GM19397 (cell line): ENCODE data around the gene KCNH6.

Experiments
- ATAC-seq: cut with Tn5 transposase; IDR thresholded peaks from one replicate; pipeline ENCODE4 v1.9.1; 2021; ENCODE audit warnings: mild to moderate bottlenecking, moderate library complexity; ENCODE audit not compliant: unreplicated experiment

The KCNH6 gene

GRCh38 chr17:63487014-63487339 is 36.2 kb upstream of the KCNH6 start:
- no peak for ATAC-seq

DNA sequence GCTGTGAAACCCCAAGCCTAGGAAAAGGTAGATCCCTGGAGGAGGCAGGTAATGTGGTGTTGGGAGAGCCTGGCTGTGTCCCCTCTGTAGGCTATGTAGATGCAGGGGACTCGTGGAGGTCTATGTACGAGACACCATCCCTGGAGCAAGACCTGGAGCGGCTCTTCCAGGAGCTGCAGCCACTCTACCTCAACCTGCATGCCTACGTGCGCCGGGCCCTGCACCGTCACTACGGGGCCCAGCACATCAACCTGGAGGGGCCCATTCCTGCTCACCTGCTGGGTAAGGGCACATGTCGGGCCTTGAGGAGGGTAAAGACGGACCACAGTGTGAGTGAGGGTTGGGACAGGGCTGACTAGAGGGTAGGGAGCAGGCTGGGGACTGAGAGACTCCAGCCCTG is 34.3 kb upstream of the KCNH6 start:
- no peak for ATAC-seq

DNA sequence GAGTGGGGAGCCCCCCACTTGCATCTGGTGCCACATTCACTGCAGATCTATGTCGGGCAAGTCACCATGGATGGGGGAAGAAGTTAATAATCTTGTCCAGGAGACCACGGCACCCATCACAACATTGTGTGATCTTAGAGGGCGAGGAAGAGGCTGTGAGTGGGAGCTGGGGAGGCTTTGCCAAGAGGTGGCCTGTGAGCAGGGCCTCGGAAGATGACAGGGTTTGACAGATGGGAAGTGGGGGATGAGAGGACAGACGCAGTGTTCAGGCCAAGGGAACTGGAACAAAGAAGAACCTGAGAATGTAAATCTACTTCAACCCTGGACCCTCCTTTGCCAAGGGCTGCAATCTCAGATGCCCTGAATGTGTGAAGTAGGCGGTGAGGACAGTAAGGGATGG is 33.9 kb upstream of the KCNH6 start:
- no peak for ATAC-seq

- ATAC-seq, result no peak
These were observed 32.8 kb upstream of the KCNH6 start for GRCh38 chr17:63490329-63490728.

- no peak for ATAC-seq
These were observed 32.2 kb upstream of the KCNH6 start for GRCh38 chr17:63490858-63491400.

- no peak for ATAC-seq
These were observed 31.7 kb upstream of the KCNH6 start for GRCh38 chr17:63491413-63491812.

DNA sequence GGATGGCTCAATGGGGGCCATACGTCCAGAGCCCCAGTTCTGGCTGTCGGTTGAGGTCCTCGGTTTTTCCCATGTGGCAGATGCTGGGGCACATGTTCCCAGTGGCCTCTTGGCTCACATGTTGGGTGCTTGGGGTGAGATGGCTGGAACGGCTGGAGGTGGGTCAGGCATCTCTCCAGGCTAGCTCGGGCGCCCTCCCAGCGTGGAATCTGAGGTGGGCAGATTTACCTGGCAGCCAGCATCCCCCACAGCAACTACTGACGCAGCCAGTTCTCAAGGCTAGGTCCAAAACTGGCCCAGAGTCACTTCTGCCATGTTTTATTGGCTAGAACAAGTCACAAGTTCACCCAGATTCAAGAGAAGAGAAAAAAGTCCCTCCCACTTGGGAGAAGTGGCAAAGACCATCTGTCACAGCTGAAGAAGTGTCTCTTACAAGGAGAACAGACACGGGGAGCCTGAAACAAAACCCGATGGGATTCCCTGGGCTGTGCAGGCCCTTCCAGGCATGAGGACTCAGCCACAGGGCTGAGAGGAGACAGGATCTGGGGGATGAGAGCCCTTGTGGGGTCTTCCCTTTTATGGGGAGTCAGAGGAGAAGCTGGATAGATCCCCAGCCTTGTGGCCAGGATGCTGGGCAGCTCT is 31.1 kb upstream of the KCNH6 start:
- ATAC-seq, result no peak

- ATAC-seq, result no peak
These were observed 30.2 kb upstream of the KCNH6 start for GRCh38 chr17:63492940-63493339.

- ATAC-seq, result no peak
These were observed 29.7 kb upstream of the KCNH6 start for GRCh38 chr17:63493411-63493810.

DNA sequence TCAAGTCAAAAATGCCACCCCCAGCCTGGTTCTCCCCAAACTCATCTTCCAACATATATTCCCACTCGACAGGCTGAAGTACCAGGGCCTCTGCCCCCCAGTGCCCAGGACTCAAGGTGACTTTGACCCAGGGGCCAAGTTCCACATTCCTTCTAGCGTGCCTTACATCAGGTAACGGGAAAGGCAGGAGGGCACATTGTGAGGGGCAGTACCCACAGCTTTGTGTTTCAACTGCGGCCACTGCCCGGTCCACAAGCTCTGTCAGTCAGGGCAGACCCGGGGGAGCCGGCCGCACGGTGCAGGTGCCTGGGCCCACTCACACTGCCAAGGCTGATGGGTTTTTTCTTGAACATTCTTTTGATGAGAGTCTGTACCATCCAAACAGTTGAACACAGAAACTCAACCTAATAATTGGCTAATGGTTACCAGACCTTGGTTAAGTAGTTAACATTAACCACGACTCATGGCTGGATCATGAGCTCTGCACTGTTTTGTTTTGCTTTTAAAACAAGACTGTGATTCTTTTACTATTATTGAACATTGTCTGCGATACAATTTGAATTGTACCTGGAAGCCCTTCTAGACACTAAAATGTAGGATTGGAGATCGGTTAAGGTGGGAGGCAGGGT is 28.7 kb upstream of the KCNH6 start:
- ATAC-seq, result no peak

DNA sequence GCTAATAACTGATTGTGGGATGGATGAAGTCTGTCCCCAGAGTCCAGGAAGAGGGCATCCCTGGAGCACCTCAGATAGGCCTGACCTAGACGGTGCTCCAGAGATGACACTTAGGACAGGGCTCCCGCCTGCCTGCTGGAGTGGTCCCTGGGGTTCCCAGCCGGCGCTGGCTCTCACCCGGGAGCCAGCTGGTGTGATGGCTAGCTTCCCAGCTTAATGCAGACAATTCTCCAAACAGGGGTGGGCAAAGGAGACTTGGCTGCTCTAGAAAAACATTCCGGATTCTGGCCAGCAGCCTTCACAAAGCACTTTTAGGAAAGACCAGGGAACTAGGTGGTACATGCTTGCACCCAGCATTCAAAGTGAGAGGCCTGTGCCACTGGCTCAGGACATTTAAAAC is 27.7 kb upstream of the KCNH6 start:
- no peak for ATAC-seq

GRCh38 chr17:63496177-63496576 is 27.0 kb upstream of the KCNH6 start:
- ATAC-seq, result no peak

DNA sequence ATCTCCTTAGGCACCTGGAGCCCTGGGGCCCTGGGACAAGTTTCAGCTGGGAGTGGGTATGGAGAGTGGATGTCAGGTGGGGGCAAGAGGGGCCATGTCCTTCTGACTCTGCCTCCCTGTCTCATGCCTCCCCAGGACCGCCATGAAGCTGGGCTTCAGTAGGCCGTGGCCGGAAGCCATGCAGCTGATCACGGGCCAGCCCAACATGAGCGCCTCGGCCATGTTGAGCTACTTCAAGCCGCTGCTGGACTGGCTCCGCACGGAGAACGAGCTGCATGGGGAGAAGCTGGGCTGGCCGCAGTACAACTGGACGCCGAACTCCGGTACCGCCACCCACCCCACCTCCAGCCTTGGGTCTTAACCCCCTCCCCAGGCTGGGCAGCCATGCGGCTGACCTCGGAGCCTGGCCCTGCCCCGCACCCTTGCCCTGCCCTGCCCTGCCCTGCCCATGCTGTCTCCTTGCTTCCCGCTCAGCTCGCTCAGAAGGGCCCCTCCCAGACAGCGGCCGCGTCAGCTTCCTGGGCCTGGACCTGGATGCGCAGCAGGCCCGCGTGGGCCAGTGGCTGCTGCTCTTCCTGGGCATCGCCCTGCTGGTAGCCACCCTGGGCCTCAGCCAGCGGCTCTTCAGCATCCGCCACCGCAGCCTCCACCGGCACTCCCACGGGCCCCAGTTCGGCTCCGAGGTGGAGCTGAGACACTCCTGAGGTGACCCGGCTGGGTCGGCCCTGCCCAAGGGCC is 26.3 kb upstream of the KCNH6 start:
- no peak for ATAC-seq

- ATAC-seq, result no peak
These were observed 25.3 kb upstream of the KCNH6 start for GRCh38 chr17:63497708-63498483.

GRCh38 chr17:63498626-63499195 is 24.4 kb upstream of the KCNH6 start:
- no peak for ATAC-seq

DNA sequence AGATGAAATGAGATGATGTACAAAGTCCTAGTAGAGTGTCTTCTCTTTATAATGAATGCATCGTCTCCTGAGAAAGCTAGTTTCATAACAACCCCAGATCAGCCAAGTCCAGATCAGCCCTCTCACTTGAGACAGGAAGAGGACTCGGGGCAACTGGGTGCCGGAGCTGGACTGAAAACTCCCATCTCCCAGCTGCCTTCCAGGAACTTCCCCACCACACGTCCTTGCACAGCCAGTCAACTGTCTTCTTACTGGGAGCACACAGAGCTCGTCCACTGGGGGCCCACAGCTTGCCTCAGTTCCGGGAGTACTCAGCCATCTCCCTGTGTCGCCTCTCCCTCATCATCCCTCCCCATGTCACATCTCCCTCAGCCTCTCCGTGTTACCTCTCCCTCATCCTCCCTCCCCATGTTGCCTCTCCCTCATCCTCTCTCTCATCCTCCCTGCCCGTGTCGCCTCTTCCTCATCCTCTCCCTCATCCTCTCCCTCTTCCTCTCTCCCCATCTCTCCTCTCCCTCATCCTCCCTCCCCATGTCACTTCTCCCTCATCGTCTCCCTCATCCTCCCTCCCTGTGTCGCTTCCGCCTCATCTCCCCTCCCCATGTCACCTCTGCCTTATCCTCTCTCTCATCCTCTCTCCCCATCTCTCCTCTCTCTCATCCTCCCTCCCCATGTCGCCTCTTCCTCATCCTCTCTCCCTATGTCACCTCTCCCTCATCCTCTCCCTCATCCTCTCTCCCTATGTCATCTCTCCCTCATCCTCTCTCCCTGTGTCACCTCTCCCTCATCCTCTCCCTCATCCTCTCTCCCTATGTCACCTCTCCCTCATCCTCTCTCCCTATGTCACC is 22.4 kb upstream of the KCNH6 start:
- ATAC-seq, result no peak

DNA sequence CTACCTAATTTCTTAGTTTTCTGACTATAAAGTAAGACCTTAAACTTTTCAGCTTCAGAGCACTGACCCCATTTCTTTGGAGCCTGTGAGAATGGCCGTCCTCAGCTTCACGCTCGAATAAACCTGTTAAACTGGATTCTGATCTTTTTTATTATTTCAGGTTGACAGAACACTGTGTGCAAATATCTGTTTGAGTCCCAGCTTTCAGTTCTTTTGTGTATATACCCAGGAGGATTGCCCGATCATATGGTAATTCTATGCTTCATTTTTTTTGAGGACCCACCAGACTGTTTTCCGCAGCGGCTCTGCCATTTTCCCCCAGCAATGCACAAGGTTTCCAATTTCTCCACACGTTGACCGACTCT is 19.8 kb upstream of the KCNH6 start:
- ATAC-seq, result no peak

DNA sequence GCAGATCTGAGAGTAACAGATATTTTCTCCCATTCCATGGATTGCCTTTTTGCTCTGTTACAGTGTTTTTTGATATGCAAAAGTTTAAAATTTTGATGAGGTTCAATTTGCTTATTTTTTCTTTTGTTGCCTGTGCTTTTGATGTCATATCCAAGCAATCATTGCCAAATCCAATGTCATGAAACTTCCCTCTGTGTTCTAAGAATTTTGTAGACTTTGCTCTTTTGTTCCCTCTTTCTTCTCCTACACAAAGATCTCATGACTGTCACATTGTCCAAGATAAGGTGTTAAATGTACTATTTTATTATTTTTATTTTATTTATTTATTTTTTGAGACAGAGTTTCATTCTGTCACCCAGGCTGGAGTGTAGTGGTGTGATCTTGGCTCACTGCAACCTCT is 18.9 kb upstream of the KCNH6 start:
- ATAC-seq, result no peak

DNA sequence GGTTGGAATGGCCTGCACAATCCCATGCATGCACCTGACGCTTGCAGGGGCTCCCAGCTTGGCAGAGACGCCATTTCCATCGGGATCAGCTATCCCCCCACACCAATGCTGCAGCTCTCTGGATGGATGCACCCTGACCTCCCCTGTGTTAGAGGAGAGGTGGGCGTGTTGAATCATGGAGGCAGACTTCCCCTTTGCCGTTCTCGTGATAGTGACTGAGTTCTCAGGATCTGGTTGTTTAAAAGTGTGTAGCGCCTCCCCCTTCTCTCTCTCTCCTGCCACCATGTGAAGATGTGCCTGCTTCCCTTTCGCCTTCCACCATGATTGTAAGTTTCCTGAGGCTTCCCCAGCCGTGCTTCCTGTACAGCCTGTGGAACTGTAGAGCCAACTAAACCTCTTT is 17.8 kb upstream of the KCNH6 start:
- ATAC-seq, result no peak

DNA sequence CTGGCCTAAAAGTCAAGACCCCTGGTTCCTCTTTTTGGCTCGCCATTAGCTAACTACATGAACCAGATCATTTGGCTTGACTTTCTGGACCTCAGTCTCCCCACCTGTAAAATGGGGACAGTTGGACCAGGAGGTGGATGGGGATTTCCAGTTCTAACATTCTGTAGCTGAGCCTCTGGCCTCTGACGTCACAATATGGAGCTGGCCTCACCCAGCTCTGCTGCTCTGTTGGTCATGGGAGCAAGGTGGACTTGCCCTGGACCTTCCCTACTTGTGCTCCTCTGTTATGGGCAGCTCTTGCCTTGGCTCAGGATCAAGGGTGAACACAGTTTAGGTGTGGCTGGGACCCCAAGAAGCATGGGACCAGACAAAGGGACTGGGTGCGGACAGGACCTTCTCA is 16.5 kb upstream of the KCNH6 start:
- no peak for ATAC-seq
